SU-DHL-6 (cell line): ENCODE results near the gene CEACAM18.

Source experiments
- H2AFZ ChIP-seq: fragments of 200-600 bp; sonication (generic); 2 replicates; pipeline ENCODE4 v1.6.1; 2014; ENCODE audit warnings: low read depth, mild to moderate bottlenecking, moderate library complexity, mixed read lengths, antibody characterized with exemption, low read length; ENCODE audit not compliant: severe bottlenecking
- H3F3A ChIP-seq: fragments of 200-600 bp; shearing (Covaris generic); 2 replicates; pipeline ENCODE4 v1.6.0; 2016; ENCODE audit warnings: antibody characterized with exemption, mild to moderate bottlenecking; ENCODE audit not compliant: insufficient read depth
- H3K27ac ChIP-seq: fragments of 200-600 bp; sonication (generic); 2 replicates; pipeline ENCODE4 v1.5.1; 2016; ENCODE audit warnings: low read depth, mild to moderate bottlenecking, low read length, moderate library complexity, mixed read lengths
- H3K27me3 ChIP-seq: fragments of 200-600 bp; sonication (generic), shearing (Covaris generic); 2 replicates; pipeline ENCODE4 v1.6.0; 2014; ENCODE audit warnings: mild to moderate bottlenecking, low read length
- H3K36me3 ChIP-seq: fragments of 200-600 bp; sonication (generic); 2 replicates; pipeline ENCODE4 v1.6.1; 2014; ENCODE audit warnings: mild to moderate bottlenecking, low read length, mixed read lengths
- H3K4me2 ChIP-seq: fragments of 300-600, 200-600 bp; shearing (Covaris generic), sonication (generic); 2 replicates; pipeline ENCODE4 v1.6.0; 2014; ENCODE audit warnings: low read length, low read depth, mild to moderate bottlenecking; ENCODE audit not compliant: poor library complexity, severe bottlenecking
- H3K4me3 ChIP-seq: fragments of 200-600 bp; sonication (generic); 2 replicates; pipeline ENCODE4 v1.5.1; 2014; ENCODE audit warnings: antibody characterized with exemption, low read length, mild to moderate bottlenecking, mixed read lengths; ENCODE audit not compliant: insufficient read depth, poor library complexity, severe bottlenecking
- H3K79me2 ChIP-seq: fragments of 200-600 bp; sonication (generic); 2 replicates; pipeline ENCODE4 v1.6.1; 2014; ENCODE audit warnings: mild to moderate bottlenecking, low read length, moderate library complexity; ENCODE audit not compliant: insufficient read depth
- H3K9ac ChIP-seq: fragments of 200-600 bp; sonication (generic); 2 replicates; pipeline ENCODE4 v1.7.0; 2014; ENCODE audit warnings: mild to moderate bottlenecking, low read length
- H3K9me2 ChIP-seq: fragments of 200-600 bp; sonication (generic); replicated peaks from 2 replicates; pipeline ENCODE4 v1.6.1; 2014; ENCODE audit warnings: low read length; ENCODE audit not compliant: insufficient read depth
- H3K9me3 ChIP-seq: fragments of 200-600 bp; sonication (generic); 2 replicates; pipeline ENCODE4 v1.6.1; 2014; ENCODE audit warnings: low read length, mixed read lengths; ENCODE audit not compliant: insufficient read depth
- H4K20me1 ChIP-seq: fragments of 200-600 bp; sonication (generic); 2 replicates; pipeline ENCODE4 v1.6.1; 2014; ENCODE audit warnings: low read depth, mild to moderate bottlenecking, antibody characterized with exemption, low read length, moderate library complexity, mixed read lengths
- EZH2phosphoT487 ChIP-seq: fragments of 200-600 bp; sonication (generic), shearing (Covaris generic); conservative IDR thresholded peaks from 2 replicates; pipeline ENCODE4 v1.6.1; 2018; ENCODE audit warnings: mild to moderate bottlenecking, antibody characterized with exemption, low read length, moderate library complexity, mixed read lengths
- TF ChIP-seq, protein P1 (sequence below): fragments of 200-600 bp; sonication (generic); IDR thresholded peaks from one replicate; pipeline ENCODE4 v1.5.1; 2017; ENCODE audit warnings: antibody characterized with exemption, mild to moderate bottlenecking, low read length, moderate library complexity; ENCODE audit not compliant: insufficient read depth, poor library complexity, severe bottlenecking

CEACAM18 gene

DNA sequence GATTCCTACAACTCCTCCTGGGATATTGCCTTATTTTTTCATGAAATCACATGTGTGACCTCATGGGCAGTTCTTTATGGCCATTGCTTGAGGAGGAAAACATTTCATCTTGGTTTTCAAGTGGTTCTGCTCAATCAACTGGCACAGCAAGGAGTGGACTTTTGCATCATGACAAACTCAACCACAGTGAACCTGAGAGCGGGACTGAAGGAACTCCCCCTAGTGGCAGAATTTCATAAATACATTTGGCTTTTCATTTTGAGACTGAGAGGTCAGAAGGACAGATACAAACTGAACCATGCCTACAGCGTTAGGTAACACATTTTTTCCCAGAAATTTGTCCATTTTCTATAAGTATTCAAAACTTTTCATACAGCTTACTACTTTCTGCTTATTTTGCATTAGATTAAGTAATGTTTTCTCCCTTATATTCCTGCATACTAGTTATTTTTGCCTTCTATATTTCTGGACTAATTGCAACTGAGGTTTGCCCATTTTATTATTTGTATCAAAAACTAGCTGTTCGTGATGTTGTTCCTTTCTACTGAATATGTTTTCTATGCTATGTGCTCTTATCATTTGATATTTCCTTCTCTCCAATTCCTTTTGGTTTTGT, 36.6 kb downstream of the CEACAM18 start:
- H2AFZ ChIP-seq = no peak overlapping the region
- no peaks in the 10 kb centered on the region for H4K20me1 ChIP-seq
- H3K9me2 ChIP-seq = no peaks in the 10 kb centered on the region
- H3K4me3 ChIP-seq = no peak overlapping the region
- H3K9me3 ChIP-seq = no peaks in the 10 kb centered on the region
- no peaks in the 10 kb centered on the region for H3K36me3 ChIP-seq
- H3K27me3 ChIP-seq = no peaks in the 10 kb centered on the region
- no peak overlapping the region for H3K9ac ChIP-seq
- no peak overlapping the region for H3K27ac ChIP-seq
- no peak overlapping the region for H3K4me2 ChIP-seq
- TF ChIP-seq, protein P1, sequence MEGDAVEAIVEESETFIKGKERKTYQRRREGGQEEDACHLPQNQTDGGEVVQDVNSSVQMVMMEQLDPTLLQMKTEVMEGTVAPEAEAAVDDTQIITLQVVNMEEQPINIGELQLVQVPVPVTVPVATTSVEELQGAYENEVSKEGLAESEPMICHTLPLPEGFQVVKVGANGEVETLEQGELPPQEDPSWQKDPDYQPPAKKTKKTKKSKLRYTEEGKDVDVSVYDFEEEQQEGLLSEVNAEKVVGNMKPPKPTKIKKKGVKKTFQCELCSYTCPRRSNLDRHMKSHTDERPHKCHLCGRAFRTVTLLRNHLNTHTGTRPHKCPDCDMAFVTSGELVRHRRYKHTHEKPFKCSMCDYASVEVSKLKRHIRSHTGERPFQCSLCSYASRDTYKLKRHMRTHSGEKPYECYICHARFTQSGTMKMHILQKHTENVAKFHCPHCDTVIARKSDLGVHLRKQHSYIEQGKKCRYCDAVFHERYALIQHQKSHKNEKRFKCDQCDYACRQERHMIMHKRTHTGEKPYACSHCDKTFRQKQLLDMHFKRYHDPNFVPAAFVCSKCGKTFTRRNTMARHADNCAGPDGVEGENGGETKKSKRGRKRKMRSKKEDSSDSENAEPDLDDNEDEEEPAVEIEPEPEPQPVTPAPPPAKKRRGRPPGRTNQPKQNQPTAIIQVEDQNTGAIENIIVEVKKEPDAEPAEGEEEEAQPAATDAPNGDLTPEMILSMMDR = peak; percentile 48
- no peak for TF ChIP-seq EZH2phosphoT487
- H3K79me2 ChIP-seq = no peaks in the 10 kb centered on the region
- H3F3A ChIP-seq = no peaks in the 10 kb centered on the region

DNA sequence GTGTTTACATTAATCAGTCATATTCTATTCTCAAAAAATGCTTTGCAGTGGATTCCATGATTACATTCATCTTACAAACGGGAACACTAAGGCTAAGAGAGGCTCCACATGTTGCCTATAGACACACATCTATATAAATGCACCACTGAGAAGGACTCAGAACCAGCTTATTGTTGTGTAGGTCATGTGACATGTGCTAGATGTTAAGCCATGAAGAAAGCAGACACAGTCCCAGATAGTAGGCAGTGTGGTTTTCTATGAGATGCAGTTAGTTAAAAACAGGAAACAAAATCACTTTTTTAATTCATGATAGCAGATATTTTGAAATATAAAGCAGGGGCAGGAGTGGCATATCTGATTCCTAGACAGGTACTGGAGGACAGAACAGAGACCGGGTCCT, 42.4 kb downstream of the CEACAM18 start:
- no peak overlapping the region for H3K27ac ChIP-seq
- no peaks in the 10 kb centered on the region for H3K36me3 ChIP-seq
- H3K4me2 ChIP-seq = no peak overlapping the region
- no peaks in the 10 kb centered on the region for H3K79me2 ChIP-seq
- H3K9me3 ChIP-seq = no peaks in the 10 kb centered on the region
- H2AFZ ChIP-seq = no peak overlapping the region
- H3K4me3 ChIP-seq = no peak overlapping the region
- no peaks in the 10 kb centered on the region for H3K9me2 ChIP-seq
- TF ChIP-seq, protein P1 = no peak
- no peak for TF ChIP-seq EZH2phosphoT487
- H3F3A ChIP-seq = no peaks in the 10 kb centered on the region
- no peaks in the 10 kb centered on the region for H4K20me1 ChIP-seq
- H3K27me3 ChIP-seq = no peaks in the 10 kb centered on the region
- no peak overlapping the region for H3K9ac ChIP-seq

DNA sequence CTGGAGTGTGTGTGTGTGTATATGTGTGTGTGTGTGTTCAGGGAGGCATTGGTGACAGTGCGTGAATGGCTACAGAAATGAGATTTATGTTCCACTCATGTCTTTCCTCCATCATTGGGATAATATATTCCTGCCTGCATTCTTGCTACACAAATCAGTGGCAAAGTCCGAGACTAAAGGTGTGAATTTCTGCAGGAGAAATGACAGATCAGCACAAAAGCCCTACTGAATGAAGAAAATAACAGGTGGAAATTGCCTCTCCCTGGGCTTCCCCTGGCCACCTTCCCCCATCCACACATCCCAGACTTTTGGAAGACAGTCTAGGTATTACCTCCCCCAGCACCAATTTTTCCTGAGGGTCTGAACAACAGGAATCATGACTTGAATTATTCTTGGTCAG, 43.0 kb downstream of the CEACAM18 start:
- Histone ChIP-seq H3K9me3 (no peaks in the 10 kb centered on the region), H3K9ac (no peak overlapping the region), H4K20me1 (no peaks in the 10 kb centered on the region), H3K36me3 (no peaks in the 10 kb centered on the region), H3K9me2 (no peaks in the 10 kb centered on the region), H3F3A (no peaks in the 10 kb centered on the region), H3K27me3 (no peaks in the 10 kb centered on the region), H3K4me3 (no peak overlapping the region), H3K79me2 (no peaks in the 10 kb centered on the region), H3K4me2 (no peak overlapping the region), H2AFZ (no peak overlapping the region), H3K27ac (no peak overlapping the region)
- TF ChIP-seq, protein P1 = no peak
- no peak for TF ChIP-seq EZH2phosphoT487
